GM18907 (cell line): Measurements from ENCODE around the gene C15orf39.

ENCODE experiments used
- ATAC-seq: cut with Tn5 transposase; IDR thresholded peaks from one replicate; pipeline ENCODE4 v1.9.1; 2021; ENCODE audit warnings: mild to moderate bottlenecking, moderate library complexity; ENCODE audit not compliant: unreplicated experiment

The C15orf39 gene

DNA sequence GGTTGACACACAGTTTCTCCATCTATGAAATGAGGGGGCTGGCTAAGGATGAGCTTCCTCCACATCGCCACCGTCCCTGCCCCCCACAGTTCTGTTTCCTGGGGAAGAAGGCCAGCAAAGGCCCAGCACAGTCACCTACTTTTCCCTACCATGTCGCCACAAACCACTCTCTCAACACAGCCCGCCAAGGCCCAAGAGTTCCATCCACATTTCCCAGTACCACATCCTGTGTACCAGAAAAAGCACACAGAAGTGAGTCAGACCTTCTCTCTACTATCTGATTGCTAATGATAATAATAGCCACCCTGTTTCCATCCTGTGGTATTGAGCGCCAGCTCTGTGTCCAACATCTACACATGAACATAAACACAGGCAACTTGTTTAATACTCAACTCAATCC is 30.3 kb upstream of the C15orf39 start:
- ATAC-seq: no peak

DNA sequence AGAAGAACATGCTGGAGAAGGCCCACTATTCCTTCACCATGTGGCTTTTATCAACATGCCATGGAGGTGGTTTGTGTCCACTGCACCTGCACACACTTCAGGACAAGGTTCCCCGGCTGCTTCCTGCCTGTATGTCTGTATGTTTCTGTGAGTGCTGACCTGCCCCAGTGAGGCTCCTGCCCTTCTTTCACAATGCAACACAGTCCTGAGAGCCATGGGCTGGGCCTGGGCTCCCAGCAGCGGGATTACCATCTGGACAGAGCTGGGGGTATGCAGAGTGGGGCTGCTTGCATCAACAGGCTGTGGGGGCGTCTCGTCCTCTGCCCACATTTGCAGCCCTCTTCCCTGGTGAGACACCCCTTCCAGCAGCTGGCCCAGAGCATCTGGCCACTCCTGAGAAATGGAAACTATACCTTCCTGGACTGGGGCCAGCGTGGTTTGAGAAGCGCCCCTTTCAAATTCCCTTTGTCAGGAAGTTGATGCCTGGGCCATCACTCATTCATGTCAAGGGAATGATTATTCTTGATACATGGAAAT is 29.3 kb upstream of the C15orf39 start:
- no peak for ATAC-seq

DNA sequence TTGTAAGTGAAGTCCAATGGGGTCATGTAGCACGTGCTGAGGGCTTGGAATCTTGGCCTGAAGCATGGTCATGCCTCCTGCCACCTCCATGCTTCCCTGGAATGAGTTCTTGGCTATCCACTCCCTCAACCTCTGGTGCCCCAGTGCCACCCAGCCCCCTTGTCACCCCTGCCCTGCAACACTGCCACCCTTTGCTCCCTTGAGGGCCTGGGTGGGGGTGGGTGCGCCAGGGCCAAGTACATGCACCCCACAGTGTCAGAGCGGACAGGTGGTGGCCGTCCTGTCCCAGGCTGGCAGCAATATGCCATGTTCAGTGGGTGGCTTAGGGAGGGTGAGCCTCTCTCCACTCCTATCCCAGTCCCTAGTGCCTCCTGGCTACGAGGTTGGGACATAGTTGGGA is 27.6 kb upstream of the C15orf39 start:
- no peak for ATAC-seq

DNA sequence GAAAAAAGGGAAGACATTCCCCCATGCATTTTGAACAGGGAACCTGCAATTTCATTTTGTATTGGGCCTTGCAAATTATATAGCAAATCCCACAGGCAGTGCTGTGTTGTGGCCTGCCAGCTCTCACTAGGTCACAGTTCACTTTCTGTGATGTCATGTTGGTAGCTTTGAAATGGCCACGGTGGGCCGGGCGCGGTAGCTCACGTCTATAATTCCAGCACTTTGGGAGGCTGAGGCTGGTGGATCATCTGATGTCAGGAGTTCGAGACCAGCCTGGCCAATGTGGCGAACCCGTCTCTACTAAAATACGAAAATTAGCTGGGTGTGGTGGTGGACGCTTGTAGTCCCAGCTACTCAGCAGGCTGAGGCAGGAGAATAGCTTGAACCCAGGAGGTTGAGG is 27.0 kb upstream of the C15orf39 start:
- no peak for ATAC-seq

DNA sequence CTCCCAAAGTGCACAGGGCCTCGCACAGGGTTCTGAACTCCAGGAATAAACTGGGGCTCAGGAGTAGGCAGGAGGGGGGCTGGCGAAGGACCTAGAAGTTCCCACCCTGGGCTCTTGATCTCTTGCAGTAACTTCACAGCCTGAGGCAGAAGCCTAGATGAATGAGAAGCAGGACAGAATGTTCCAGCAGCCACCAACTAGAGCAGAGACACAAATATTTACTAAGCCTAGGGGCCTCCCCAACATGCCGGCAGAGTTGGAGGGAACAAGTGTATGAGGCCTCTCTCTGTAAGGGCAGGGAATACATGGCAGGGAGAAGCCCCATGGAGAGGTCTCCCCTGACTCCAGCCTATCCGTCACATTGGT is 25.3 kb upstream of the C15orf39 start:
- no peak for ATAC-seq

DNA sequence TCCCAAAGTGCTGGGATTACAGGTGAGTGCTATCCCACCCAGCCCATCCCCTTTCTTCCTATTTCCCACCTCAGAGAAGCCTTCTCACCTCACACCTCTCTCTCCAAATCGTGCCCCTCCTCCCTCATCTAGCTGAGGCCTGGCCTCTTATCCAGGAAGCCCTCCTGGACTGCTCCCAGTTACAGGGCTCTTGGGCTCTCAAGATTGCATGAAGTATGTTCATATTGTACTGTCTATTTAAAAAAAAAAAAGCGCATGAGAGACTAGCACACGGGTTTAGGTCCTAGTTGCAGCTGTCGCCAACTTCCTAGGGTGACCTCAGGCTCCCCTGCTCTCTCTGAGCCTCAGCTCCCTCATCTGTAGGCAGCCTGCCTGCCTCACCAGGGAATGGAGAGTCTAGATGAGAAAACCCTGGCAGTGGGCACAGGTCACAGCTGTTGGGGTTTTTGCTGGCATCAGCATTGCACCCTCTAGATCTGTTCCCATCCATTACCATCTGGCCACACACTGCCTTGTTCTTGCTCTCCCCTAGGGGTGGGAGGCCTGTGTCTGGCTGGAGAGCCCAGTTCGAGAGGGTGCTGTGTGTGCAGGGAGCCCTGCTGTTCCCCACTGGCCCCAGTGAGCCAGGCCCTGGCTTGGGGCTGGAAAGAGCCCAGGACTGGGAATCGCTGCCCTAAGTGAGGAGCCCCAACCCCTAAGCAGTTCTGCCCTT is 24.2 kb upstream of the C15orf39 start:
- no peak for ATAC-seq

DNA sequence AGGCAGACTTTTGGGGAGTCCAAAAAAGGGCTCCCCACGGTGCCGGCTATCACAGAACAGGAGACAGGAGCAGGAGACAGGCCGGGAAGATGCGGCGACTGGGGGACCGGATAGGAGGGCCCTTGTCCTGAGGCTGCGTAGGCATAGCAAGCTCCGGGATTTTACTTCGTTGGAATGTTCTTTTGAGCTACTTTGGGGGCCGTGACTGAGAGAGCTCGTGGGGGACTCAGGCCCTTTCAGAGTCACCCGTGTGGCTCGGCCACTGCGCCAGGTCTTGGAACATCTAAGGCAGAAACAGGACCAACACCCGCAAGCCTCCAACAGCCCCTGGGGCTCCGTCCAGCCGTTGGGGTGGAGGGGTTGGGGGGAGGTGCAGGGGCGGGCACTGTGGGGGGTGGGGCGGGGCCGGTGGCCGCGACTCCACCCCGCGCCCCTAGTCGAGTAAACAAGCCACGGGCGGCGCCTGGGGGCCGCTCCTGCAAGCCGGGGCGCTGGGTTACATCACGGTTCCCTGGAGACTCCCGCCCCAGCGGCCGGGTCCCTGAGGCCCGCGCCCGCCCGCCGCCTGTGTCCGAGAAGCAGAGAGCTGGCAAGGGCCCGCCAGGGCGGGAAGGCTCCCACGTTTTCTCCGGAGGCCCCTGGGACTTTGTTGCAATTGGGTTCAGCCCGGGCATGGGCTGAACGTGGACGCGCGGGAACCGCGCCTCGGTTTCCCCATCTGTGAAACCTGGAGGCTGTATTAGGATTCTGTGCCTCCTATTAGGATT is 23.3 kb upstream of the C15orf39 start:
- no peak for ATAC-seq

DNA sequence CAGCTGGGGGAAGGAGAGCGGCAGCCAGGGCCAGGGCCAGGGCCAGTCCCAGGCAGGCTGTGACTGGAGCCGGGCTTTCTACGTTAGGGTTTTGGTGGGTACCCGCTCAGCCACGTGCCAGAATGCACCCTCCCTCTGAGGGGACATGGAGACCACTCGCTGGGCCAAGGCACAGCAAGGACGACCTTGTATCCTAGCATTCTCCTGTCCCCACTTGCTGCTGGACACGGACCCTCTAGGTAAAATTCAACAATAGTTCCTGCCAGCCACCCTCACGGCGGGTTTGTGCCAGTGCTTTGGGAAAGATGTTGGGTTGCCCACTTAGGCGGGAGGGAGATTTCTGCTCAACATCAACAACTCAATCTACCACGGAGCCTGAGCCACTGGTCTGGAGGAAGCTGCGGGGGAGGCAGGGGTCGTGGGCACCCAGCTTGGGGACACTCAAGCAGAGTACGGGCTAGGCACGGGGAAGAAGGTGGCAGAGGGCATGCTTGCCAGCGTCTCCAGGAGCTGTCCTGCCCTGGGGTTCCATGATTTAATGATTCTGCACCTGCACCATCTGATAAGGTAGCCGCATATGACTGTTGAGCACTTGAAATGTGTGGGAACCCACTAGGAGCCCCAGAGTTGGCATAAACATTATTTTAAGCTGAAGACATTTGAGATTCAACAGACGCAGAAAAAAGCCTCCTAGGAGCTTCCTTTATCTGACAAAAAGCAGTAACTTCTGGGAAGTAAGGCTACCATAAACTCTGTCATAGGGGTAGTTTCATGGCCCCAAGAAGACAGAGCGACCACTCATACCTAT is 22.5 kb upstream of the C15orf39 start:
- no peak for ATAC-seq

DNA sequence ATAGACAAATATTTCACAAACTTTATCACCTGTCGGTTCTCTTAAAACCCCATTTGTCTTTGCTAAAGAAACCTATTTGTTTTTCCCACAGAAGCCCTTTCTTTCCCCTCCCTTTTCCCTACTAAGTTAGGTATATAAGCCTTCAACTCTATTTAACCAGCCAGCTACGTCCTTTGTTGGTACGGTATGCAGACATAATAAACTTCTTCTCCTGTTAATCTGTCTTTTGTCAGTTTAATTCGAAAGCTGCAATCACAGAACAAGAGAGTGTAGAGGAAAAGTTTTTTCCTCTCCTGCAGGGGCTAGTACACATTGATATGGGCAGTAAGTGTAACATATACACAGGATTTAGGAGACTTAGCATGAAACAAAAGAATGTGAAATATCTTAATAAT is 21.9 kb upstream of the C15orf39 start:
- ATAC-seq: no peak

DNA sequence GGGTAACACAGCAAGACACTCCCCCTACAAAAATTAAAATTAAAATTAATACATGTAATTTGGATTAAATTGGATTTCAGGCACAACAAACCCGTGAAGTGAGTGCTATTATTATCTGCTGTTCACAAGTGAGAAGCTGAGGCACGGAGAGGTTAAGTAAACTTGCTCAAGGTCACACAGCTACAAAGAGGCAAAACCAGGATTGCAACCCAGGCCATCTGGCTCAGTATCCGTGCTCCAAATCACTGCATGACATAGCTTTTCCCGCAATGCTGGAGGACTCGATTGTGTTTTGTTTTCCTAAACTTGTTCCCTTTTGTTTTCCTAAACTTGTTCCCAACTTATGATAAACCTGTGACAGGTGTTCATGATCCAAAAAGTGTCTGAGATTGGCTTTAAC is 19.9 kb upstream of the C15orf39 start:
- no peak for ATAC-seq

DNA sequence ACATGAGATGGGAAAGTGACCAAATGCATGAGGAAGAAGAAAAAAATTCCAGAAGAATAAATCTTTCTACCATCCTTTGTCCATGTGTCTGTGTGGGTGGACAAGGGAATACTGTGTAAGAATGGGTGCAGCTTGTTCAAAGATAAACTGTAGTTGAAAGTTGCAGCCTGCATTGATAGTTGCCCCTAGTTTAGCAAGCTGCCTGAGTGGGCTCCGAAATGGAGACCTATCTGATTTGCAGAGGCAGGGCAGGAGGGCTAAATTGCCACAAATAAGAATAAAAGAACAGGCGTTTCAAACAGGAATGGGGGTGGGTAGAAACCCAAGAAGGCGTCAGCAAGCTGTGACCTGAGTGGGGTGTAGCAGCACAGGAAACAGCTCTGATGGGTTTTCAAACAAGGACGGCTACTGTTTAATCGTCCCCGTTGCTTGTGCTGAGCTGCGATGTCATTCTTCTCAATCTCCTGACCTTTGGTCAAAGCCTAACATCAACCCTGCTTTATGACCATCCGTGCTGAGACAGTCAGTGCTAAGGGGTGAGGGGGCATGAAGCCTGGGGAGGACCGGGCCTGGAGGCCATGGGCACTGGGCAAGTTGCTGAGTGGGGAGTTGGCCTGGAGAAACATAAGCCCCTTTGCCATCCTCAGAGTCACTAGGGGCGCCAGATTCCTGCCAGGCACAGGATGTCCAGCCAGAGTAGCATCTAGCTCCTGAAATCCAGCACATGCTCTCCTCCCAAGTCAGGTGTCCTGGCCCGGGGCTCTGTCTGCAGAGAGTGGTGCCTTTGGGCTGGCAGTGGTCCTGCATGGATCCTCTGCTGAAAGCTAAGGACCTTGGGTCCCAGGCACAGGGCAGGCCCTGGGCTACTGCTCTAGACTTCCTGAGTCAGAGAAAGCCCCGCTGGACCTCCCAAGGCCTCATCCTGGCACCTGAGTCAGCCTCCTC is 19.2 kb upstream of the C15orf39 start:
- ATAC-seq: no peak

DNA sequence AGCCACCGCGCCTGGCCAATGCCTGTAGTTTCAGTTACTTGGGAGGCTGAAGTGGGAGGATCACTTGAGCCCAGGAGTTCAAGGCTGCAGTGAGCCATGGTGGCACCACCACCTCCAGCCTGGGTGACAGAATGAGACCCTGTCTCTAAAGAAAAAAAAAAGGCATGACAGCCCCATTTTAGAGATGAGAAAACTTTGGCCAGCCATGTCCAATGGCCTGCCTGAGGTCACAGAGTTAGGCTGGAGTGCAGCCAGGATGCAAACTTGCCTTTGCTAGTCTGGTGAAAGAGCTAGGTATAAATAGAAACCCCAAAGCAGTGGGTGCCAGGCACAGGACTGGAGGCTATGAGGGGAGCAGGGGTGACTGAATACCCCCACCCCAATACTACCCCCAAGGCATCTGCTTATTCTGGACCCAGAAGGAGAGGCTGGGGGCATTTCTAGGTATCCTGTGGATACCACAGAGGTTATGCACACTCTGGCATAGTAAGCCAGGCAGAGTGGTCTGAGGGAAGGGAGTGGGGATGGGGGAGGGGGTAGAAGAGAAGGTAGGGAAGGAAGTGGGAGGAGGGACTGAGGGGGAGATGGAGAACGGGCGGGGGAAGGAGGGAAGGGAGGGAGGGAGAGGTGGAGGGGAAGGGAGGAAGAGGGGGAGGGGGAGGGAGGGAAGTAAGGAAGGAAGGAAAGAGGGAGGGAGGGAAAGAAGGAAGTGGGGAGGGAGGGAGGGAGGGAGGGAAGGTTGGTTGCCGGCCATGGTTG is 16.2 kb upstream of the C15orf39 start:
- ATAC-seq: no peak

DNA sequence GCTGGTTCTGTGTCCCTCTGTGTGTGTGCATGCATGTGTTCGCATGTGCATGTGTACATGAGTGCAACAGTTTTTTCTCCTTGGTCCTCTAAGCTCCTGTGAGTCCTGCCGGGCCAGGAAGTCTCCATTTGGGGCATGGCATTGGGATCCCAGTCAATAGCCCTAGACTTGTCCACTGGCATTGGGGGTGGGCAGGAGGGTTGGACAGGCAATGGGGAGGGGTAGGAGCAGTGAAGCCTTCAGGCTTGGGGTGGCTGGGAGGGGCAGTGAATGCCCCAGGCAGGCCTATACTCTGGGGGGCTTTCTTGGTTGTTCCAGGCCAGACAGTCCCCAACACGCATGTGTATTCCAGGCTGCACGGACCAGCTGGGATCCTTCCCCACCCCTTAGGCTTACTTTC is 15.6 kb upstream of the C15orf39 start:
- ATAC-seq: no peak

DNA sequence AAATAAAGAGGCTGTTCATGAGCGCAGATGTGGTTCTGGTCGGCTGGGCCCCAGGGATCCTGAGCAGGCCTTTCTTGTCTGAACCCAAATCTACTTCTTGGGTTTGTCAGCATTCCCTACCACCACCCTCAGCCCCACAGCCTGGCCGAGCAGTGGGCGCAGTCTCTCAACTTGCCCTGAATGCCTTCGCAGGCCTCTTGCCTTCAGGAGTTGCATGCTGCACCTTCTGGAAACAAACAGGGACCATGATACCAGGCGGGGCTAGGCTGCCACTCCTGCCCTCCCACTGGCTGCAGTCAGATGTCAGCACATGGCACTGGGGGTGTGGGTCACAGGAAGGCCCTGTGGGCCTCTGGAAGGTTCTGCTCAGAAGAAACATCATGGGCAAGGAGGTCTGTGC is 13.2 kb upstream of the C15orf39 start:
- no peak for ATAC-seq

DNA sequence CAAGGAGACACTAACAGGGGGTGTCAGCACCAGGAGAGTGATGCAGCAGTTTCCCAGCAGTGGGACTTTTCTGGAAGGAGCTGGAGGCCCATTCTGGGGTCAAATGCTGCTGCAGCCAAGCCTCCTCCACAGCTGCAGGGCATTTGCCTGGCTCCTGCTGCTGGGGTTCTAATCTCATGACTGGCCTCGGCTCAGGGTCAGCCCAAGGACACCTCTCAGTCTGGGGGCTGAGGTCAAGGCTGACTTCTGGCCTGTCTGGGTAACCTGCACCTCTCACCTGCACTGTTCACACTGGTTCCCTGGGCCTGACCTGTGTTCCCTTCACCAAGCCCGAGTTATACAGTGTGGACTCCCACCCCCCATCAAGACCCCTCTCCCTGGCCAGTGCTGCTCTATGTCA is 10.4 kb upstream of the C15orf39 start:
- ATAC-seq: no peak

DNA sequence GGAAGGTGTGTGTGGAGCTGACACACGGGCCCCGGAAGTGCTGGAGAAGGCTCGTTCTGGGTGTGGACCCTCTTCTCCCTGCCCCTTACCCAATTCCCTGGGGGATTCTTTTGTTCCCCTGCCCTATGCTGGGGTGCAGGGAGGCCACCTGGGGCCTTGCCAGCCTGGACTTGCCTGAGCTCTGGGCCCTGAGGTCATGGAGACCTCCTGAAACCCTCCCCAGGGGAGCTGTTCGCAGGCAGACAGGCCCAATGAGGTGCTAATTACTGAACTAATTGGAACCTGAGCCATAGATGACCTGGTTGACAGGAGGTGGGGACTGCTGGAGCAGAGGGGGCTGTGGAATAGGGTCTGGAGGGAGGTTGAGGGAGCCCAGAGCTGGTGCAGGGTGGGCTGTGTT is 9.4 kb upstream of the C15orf39 start:
- no peak for ATAC-seq

DNA sequence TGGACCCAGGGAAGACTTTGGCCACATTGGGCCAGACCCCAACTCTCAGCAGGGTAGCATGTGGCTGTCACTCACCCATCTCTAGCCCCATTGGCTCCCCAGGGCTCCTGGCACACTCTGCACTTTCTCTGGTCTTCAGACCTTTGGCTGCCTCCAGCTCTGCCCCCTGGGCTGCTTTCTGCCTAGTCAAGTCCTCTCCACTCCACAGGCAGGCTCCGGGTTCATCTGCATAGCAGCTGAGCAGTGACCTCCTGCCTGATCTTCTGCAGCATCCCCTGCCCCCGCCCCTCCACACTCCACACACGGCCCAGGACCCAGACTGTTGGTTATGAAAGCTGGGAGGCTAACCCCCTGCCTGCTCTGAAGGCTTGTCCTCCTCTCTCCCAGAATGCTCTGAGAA is 8.4 kb upstream of the C15orf39 start:
- ATAC-seq: no peak

DNA sequence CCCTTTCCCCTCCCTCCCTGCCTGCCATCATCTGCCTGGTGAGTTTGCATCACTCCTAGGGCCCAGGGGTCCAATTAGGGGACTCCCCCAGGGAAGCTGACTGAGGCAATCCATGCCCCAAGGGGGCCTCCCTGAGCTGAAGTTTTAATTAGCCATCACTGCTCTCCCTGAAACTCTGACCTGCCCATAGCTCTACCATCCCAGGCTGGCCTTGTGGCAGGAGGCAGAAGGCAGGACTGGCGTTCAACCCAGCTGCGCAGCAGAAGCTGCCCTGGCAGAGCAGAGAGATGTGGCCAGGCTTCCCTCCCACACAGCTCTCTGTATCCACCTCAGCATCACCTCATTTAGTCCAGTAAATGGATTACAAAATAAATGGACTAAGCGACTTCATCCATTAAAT is 7.7 kb upstream of the C15orf39 start:
- ATAC-seq: no peak

DNA sequence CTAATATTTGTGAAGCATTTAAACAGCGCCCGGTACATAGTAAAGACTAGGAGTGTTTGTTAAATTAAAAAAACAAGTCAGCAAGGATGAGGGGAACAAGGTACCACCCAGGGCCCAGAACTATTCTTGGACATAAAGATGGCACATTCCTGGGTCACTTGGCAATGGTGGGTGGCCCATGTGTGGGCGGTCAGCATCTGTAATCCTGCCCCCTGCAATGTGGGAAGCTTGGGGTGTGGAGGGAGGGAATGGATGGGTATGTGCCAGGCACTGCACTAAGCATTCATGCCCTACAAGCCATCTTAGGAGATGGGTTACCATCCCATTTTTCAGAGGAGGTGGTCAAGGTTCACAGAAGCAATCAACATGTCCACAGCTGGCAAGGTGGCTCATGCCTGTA is 7.3 kb upstream of the C15orf39 start:
- ATAC-seq: no peak
